Measurements from ENCODE around the gene MRFAP1L1.
"Not testable (repeated sequence)": the region's sequence is repeated elsewhere in the genome, so short reads cannot be mapped to it uniquely, and the experiment has no call there.

Gene MRFAP1L1

DNA sequence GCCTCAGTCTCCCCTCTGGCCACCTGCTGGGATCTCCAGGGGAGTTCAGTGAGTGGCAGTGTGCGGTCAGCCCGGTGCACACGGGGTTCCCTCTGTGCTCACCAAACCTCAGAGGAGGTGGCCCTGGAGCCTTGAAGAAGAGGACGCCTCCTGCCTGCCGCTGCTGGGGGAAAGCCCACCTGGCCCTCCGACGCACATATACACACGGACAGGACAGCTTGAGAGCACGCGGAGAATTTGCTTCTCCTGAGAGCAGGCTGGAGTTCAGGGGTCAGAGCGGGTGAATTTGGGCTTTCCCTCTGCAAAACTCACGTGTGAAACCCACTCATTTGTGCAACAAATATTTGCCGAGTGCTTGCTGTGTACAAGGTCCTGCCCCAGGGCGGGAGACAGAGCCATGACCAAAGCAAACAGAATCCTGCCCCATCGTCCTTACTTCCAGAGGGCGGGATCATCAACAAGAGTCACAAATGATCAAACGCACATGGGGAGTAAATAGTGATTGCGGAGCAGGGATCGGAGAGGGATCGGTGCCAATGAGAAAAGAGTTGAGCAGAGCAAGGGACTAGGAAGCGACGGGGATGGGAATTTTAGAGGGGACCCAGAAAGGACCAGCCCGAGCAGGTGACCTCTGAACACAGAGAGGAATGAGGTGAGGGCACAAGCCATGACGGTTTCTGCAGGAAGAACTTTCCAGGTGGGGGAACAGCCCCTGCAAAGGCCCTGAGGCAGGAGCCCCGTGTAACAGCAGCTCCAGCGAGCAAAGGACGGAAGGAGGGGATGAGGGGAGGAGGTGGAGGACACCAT lies 23.9 kb upstream of the MRFAP1L1 start:
- no peak for FAIRE-seq

DNA sequence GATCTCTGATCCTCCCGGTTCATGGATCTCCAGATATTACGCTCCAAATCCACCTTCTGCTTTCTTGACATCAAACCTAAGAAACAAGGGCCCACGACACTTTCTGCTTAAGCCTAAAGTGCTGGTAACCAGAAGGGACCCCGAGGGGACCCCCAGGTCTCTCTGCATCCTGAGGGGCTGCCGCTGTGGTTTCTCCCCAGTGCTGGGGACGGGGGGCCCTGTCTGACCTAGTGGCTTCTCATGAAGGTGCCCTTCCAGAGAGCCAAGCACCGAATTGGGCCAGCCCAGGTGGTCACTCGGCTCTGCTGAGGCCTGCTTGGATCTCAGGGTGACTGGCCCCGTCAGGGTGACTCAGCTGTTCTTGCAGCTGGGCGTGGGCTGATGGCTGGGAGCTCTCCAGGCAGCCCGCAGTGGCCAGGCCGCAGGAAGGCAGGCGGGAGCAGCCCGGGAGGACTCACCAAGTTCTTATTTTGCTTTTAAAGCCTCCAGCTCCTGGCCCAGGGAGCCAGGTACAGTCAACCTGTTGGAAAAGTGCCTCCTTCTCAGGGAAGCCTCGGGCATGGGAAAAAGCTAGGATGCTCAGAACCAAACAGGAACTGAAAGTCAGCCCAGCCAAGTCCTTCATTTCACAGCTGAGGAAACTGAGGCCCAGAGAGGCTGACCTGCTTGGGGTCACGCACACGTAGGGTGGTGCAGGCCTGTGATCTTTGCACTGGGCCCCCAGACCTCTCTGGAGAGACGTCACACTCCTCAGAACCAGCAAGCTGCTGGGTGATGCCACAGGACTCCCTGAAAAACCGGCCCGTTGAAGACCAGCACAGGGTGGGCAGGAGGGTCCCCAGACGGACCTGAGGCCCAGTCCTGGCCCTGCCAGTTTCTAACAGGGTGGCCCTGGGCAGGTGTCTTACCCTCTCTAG lies 23.0 kb upstream of the MRFAP1L1 start:
- FAIRE-seq, result no peak

DNA sequence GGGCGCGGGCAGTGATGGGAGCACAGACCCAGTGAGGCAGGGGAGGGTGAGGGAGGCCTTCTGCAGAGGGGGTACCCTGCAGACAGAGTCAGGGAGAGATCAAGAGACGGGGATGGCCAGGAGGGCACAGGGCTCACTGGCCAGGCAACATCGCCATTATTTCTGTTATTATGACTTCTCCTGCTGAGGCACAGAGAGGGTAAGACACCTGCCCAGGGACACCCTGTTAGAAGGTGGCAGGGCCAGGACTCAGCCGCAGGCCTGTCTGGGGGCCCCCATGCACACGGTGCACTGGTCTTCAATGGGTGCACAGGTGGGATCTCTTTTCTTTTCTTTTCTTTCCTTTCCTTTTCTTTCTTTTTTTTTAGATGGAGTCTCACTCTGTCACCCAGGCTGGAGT lies 22.1 kb upstream of the MRFAP1L1 start:
- no peak for FAIRE-seq

DNA sequence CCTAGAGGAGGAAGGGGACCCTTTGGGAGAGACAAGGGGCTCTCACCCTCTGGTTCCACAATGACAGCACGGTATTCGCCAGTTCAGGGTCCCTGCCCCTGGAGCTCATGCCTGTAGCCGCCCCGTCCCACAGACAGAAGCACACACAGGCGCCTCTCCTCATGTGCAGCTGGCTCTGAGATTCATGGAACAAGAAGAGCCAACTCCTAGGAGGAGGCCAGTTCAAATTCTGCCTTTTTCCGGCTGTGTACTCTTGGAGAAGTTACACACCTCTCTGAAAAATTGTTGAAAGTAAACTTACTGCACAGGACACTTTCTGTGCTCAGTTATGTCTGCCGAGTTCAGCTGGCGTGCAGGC lies 21.6 kb upstream of the MRFAP1L1 start:
- FAIRE-seq, result no peak

DNA sequence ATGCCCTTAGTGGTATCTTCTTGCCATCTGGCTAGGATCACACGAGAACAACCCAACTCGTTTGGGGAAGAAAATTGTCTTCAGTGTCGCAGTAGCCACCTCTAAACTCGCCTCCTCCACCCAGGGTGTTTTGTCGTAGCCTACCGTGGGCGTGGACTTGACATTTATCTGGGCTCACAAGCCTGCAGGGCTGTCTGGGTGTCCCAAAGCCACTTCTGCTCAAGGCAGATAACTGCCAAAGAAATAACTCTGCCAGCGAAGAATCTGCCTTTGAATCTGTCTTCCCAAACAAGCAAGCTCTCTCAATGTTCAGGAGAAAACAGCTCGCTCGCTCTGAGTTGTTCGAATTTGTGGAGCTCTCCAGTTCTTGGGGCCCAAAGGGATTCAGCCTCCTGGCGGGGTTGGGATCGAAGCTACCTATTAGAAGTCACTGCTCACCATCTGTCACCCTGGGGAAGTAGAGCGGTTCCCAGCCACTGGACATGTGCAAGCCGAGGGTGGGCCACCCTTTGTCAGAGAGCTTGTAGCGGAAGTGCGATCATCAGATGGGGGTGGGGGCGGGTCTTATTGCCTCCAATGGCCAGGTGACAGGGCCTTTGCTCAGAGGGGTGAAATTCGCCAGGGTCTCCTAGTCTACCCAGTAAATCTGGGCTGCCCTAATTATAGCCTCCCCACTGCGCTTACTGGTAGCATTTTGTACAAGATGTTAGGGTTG lies 21.1 kb upstream of the MRFAP1L1 start:
- FAIRE-seq, result no peak

DNA sequence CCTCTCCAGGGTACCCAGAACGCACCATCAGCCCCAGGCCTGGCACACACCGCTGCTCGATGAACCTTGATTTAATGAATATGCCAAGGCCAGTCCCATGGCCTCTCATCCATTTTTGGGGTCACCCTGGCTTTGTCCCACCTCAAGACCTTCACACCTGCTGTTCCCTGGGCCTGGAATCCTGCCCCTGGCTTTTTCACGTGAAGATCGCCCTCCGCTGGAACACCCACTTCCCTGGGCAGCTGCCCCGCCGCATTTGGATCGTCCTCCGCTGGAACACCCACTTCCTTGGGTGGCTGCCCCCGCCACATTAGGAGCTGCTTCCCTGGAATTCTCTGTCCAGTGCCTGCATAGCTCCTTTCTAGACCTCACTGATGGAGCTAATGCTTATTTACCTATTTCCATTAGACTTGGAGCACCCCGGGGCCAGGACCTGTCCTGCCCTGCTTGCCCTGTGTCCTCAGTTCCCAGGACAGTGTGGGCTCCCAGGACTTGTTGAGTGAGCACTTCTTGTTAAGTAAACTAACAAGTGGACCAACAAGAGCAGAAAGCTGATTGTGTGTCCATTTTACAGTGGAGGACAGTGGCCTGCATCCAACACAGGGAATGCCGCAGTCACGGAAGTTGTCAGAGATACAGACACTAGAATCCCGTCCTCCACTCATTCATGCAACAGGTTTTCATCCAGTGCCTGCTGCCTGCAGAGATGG lies 18.8 kb upstream of the MRFAP1L1 start:
- FAIRE-seq, result no peak

DNA sequence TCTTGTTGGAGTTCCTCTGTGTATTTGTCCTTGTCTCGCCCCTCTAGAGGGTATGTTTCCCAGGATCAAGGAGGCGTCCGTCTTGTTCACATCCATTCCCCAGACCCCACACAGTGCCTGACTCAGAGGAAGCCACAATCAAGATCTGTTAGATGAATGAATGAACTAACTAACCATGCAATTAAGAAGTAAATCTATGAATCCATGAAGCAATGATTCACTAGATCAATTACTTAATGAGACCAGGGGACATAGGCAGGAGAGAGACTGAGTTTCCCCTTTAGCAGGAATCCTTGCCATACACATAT lies 18.2 kb upstream of the MRFAP1L1 start:
- FAIRE-seq, result no peak

DNA sequence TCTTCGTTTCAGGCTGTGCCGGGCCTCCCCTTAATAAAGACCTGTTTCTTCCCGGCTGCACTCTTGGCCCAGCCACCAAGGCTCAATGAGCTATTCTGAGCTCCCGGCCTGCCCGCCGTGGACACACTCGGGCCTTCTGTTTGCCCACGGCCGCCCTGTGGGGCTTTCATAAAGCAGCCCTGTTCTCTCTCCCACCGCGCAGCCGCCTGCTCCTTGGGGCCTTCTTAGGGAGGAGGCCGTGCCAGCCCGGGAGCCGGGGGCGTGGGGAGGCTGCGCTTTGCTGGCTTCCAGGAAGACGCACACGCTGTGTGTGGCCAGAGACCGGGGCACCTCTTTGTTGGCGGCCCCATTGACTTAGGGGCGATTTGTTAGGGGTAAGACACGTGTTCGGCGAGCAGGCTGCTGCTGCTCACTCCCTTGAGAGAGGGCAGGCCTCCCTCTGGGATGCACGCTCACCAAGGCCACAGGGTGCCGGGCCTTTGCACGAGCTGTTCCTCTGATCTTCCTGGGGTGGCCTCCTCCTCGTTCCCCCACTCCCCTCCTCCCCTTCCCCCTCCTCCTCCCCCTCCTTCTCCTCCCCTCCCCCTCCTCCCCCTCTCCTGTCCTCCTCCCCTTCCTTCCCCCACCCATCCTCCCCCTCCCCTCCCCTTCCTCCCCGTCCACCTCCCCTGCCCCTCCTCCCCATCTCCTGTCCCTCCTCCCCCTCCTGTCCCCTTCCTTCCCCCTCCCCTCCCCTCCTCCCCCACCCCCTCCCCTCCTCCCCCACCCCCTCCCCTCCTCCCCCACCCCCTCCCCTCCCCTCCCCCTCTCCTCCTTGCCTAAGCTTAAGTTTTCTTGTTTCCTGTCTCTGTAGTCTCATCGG lies 17.6 kb upstream of the MRFAP1L1 start:
- FAIRE-seq, result no peak

DNA sequence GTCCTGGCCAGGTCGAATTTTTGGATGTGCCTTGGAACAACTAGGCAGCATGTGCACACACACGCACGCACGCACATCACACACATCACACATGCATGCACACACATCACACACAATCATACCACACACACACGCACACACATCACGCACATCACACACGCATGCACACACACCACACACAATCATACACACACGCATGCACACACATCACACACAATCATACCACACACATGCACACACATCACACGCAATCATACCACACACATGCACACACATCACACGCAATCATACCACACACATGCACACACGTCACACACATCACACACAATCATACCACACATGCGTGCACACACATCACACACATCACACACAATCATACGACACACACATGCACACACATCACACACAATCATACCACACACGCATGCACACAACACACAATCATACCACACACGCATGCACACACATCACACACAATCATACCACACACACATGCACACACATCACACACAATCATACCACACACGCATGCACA lies 15.8 kb upstream of the MRFAP1L1 start:
- FAIRE-seq, result not testable (repeated sequence)

DNA sequence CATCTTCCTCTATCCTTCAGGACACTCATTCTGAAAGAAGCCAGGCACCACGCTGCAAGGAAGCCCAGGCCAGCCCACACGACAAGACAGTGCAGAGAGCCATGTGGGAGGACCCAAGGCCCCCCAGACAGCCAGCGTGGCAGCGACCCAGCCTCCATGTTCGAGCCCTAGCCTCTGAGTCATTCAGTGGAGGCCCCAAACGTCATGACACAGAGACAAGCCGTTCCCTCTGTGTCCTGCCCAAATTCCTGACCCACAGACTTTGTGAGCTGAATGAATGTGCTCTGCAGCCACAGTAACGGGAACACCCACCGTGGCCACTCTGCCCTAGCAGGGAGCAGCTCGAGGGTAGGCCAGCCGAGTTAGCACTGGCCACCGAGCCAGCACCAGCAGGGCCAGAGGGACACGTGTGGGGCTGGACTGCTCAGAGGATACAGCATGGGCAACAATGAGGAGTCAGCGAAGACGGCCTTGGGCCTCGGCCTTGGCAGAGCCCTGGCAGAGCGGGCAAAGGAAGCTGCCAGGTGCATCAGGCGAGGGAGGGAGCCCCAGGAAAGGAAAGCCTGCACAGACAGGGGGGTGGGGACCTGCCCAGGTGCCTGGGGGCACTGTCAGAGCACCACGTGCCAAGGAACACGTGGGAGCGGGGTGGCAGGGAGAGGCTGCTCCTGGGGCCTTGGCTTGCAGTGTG lies 14.9 kb upstream of the MRFAP1L1 start:
- no peak for FAIRE-seq

DNA sequence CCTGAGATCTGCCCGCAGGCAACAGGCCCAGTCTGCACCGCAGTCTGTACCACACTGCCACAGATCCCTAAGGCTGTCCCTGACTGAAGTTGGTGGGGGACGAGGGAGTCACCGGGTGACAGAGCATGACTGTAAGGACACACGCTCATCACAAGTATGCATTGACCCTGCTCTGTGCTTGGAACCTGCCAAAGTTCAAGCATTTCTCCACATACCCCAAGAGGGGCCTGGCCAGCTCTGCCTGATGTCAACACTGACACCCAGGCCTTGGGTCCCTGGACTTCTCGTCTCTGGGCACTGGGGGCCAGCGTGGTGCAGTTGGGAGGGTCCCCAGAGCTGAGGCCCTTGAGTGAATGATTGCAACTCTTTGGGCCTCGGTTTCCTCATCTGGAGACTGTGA lies 14.2 kb upstream of the MRFAP1L1 start:
- FAIRE-seq, result no peak

DNA sequence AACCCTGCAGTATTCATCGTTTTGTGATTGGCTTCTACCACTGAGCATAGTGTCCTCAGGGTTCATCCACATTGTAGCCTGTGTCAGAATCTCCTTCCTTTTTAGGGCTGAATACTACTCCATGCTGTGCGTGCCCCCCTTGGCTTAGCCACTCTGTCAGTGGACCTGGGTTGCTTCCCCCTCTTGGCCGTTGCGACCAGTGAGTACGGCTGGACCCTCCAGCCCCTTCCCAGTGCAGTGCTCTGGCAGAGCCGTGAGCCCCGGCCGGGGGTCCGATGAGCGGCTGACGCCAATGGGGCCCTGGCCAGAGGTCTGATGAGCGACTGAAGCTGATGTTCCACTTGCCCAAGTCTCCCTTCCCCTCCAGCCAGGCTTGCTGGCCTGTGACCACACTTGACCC lies 13.2 kb upstream of the MRFAP1L1 start:
- no peak for FAIRE-seq

DNA sequence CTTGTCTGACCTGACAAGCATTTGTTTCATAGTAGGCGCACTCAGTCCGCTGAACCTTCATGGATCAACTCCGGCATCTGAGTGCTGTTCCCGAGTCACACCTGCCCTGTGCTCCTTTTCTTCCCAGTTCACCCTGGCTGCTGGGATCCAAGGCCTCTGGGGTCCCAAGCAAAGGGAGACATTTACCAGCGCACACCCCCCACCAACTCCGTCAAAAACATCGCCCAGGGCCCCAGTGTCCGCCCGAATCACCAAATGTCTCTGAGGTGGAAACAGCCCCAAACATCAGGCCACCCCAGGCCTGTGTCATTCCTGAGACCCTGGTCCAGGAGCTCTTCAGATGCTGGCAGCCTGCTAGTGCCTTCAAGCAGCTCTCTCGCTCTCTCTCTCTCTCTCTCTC lies 11.5 kb upstream of the MRFAP1L1 start:
- FAIRE-seq, result no peak

DNA sequence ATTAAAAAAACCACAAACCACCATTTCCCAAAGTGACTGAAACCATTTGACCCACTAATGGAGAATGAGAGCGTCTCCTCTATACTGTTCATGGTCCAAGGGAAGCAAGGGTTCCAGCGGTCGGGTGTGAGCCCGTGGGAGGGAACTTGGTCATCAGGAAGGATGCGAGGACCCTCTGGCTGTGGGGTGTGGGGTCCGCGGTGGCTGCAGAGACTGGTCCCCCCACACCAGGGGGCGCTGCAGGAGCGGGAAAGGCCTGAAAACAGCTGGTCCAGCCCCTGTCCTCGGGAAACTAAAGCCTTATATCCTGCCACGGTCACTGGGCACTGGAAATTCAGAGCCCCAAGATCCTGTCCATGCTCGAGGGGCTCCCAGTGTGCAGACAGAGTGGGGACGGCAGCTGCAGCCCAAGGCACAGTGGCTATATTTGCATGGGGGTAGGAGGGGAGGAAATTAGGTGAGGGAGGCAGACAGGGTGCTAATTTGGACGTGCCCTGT lies 10.6 kb upstream of the MRFAP1L1 start:
- no peak for FAIRE-seq

DNA sequence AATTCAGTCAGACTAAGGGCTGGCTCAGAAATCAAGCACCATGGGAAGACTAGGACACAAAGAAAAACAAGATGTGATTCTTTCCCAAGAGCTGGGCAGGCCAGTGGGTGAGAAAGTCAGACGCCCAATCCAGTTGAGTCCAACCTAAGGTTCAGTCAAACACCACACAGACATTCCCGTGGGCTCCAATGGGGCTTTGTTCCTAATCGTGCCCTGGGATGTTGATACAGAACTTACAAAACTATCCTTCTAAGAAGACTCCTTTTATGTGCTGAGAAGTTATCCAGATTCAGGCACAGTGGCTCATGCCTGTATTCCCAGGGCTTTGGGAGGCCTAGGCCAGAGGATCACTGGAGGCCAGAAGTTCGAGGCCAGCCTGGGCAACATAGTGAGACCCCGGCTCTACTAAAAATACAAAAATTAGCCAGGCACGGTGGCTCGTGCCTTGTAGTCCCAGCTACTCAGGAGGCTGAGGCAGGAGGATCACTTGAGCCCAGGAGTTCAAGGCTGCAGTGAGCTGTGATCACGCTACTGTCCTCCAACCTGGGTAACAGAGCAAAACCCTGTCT lies 10.0 kb upstream of the MRFAP1L1 start:
- no peak for FAIRE-seq

DNA sequence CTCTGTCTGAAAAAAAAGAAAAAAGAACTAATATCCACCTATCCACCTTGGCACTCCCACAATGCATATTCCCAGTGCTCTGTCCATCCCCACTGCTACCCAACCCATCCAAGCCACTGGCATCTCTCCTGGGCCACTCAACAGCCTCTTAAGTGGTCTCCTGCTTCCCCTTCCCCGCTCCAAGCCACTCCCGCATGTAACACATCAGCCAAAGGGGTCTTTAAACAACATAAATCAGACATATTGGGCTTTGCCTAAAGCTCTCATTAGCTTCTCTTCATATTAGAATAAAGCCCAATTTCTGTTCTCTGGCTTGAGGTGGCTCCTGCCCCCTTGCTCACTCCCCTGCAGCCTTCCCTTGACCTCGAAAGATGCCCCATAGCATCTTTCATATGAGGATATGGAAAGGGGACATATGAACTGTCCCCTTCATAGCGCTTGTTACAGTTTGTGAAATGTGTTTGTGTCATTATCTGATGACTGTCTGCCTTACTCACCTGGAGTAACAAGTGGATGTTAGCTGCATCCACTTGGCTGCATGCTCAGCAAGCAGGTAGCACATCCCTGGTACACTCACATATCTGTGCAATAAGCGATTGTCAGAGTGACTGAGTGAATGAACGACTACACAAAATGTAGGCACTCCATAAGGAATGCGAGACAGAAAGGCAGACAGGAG lies 9.4 kb upstream of the MRFAP1L1 start:
- FAIRE-seq, result no peak

DNA sequence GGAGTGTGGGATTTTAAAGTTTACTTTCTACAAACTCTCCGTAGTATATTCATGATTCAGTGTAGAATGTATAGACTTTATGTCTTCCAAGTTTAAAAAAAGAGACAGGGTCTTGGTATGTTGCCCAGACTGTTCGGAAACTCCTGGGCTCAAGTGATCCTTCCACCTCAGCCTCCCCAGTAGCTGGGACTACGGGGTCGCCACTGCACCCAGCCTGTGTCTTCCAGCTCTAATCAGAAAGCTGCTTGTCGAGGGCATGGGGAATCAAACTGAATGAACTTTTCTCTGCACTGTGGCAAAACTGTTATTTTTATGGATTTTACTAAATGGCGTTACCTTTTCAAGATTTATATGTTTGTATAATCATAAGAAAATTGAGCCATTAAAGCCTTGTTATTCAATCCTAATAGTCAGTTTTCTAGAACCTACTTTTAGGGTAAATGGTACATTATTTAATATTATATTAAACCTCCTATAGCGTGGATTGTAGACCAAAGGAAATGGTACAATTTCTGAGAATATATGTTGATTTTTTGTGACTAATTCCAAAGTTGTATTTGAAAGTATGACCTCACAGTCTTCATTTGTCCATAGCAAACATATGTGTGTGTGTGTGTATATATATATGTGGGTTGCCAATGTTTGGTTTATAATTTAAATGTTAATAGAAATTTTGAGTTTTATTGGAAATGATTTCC lies 7.4 kb upstream of the MRFAP1L1 start:
- FAIRE-seq, result peak; percentile 11

DNA sequence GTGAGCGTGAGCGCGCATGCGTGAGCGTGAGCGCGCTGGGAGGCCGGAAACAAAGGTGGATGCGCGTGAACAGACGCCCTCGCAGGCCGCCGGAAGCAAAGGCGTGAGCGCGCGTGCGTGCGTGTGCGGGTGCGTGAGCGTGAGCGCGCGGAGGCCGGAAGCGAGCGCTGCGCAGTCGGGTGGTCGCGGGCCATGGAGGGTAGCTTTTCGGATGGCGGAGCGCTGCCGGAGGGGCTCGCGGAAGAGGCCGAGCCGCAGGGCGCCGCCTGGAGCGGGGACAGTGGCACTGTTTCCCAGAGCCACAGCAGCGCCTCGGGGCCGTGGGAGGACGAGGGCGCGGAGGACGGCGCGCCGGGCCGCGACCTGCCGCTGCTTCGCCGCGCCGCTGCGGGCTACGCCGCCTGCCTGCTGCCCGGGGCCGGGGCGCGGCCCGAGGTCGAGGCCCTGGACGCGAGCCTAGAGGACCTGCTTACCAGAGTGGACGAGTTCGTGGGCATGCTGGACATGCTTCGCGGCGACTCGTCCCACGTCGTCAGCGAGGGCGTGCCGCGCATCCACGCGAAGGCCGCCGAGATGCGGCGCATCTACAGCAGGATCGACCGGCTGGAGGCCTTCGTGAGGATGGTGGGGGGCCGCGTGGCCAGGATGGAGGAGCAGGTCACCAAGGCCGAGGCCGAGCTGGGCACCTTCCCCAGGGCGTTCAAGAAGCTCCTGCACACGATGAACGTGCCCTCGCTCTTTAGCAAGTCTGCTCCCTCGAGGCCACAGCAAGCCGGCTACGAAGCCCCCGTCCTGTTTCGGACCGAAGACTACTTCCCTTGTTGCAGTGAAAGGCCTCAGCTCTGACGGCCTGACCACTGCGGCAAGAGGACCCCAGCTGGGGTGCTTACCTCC lies 6.6 kb upstream of the MRFAP1L1 start, which contains the start of gene BLOC1S4:
Gene BLOC1S4, plus strand, starts transcription at position 157 of the 894 bp plus-strand sequence. Its CDS starts 36 bp downstream, at position 193.
- FAIRE-seq, result peak; percentile 89
